DND-41 (cell line): Measurements from ENCODE around the gene UBA3.

Source experiments
- ATAC-seq: fragments of 200-7000 bp; cut with Tn5 transposase; 3 replicates; pipeline ENCODE4 v1.9.1; 2021; ENCODE audit warnings: low read depth; ENCODE audit not compliant: insufficient read depth
- DNase-seq: peaks from one replicate; pipeline ENCODE4 v3.0.0-alpha.2; 2020
- H2AFZ ChIP-seq: 2 replicates; pipeline ENCODE4 v1.6.0; 2012; ENCODE audit warnings: low read depth, low read length
- H3K27ac ChIP-seq: 2 replicates; pipeline ENCODE4 v1.5.1; 2012; ENCODE audit warnings: low read length, inconsistent platforms
- H3K27me3 ChIP-seq: fragments of 200-600 bp; sonication (generic); 2 replicates; pipeline ENCODE4 v1.6.0; 2012; ENCODE audit warnings: low read length, mild to moderate bottlenecking, inconsistent platforms; ENCODE audit not compliant: insufficient read depth, poor library complexity
- H3K36me3 ChIP-seq: 2 replicates; pipeline ENCODE4 v1.5.1; 2012; ENCODE audit warnings: low read length, inconsistent platforms; ENCODE audit not compliant: insufficient read depth
- H3K4me1 ChIP-seq: 2 replicates; pipeline ENCODE4 v1.5.1; 2012; ENCODE audit warnings: mild to moderate bottlenecking, low read length; ENCODE audit not compliant: insufficient read depth
- H3K4me2 ChIP-seq: 2 replicates; pipeline ENCODE4 v1.6.0; 2012; ENCODE audit warnings: mild to moderate bottlenecking, moderate library complexity, low read length, inconsistent platforms; ENCODE audit not compliant: insufficient read depth
- H3K4me3 ChIP-seq, 2 experiments: fragments of 200-600 bp in 1 of 2; shearing (Covaris generic) in 1 of 2; 2 replicates each; pipeline ENCODE4 v1.5.1; 2012 to 2016; ENCODE audit warnings: inconsistent platforms in 2 of 2, low read length in 2 of 2, mild to moderate bottlenecking in 2 of 2, low read depth in 1 of 2, moderate library complexity in 1 of 2
- H3K79me2 ChIP-seq: 2 replicates; pipeline ENCODE4 v1.6.0; 2012; ENCODE audit warnings: low read length, inconsistent platforms; ENCODE audit not compliant: insufficient read depth
- H3K9ac ChIP-seq: 2 replicates; pipeline ENCODE4 v1.6.0; 2012; ENCODE audit warnings: low read depth, mild to moderate bottlenecking, inconsistent platforms, low read length, moderate library complexity
- H3K9me3 ChIP-seq: 2 replicates; pipeline ENCODE4 v1.5.1; 2012; ENCODE audit warnings: low read length, moderate library complexity, mild to moderate bottlenecking, inconsistent platforms; ENCODE audit not compliant: insufficient read depth, severe bottlenecking
- H4K20me1 ChIP-seq: 2 replicates; pipeline ENCODE4 v1.6.0; 2012; ENCODE audit warnings: low read length; ENCODE audit not compliant: insufficient read depth
- EZH2 ChIP-seq: IDR thresholded peaks from 3 replicates; pipeline ENCODE4 v1.6.1; 2012; ENCODE audit warnings: borderline replicate concordance, low read depth, mild to moderate bottlenecking, moderate library complexity, low read length, inconsistent platforms; ENCODE audit not compliant: severe bottlenecking
- TF ChIP-seq, protein P1 (sequence below): IDR thresholded peaks from 2 replicates; pipeline ENCODE4 v1.5.1; 2012; ENCODE audit warnings: borderline replicate concordance, low read length, moderate library complexity, mild to moderate bottlenecking; ENCODE audit not compliant: poor library complexity, severe bottlenecking; ENCODE audit errors: extremely low read depth

Gene UBA3

DNA sequence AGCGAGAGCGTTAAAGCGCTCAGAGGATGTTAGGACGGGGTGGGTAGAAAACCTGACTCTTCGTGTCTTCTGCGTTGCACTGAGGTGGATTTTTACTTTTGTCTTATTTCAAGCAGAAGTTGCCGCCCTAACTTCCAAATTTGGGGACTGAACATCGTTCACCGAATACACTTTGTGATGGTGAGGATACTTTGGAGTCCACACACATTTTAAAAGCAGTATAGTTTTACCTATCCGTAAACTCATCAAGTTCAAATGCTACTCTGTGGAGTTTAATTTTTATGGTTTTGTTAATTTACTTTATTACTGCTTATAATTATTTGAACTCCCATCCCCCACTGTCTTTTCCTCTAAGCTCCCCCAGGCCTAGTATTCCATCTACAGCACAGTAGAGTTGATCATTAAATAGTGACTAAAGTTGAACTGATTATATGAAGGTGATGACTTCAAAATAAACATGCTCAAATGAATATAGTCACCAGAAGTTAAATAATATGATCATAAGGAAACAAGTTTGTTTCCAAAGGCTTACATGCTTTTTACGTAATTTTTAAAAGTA, 66.1 kb downstream of the UBA3 start:
- H4K20me1 ChIP-seq = no peaks in the 10 kb centered on the region
- peaks cover 4% of the 10 kb centered on the region for H3K27me3 ChIP-seq
- no peaks in the 10 kb centered on the region for H3K9me3 ChIP-seq
- TF ChIP-seq EZH2 = no peak
- TF ChIP-seq, protein P1, sequence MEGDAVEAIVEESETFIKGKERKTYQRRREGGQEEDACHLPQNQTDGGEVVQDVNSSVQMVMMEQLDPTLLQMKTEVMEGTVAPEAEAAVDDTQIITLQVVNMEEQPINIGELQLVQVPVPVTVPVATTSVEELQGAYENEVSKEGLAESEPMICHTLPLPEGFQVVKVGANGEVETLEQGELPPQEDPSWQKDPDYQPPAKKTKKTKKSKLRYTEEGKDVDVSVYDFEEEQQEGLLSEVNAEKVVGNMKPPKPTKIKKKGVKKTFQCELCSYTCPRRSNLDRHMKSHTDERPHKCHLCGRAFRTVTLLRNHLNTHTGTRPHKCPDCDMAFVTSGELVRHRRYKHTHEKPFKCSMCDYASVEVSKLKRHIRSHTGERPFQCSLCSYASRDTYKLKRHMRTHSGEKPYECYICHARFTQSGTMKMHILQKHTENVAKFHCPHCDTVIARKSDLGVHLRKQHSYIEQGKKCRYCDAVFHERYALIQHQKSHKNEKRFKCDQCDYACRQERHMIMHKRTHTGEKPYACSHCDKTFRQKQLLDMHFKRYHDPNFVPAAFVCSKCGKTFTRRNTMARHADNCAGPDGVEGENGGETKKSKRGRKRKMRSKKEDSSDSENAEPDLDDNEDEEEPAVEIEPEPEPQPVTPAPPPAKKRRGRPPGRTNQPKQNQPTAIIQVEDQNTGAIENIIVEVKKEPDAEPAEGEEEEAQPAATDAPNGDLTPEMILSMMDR = no peak
- no peaks in the 10 kb centered on the region for H3K79me2 ChIP-seq
- peak overlapping the region; percentile 27 to 70 for H3K4me3 ChIP-seq
- peak overlapping the region; percentile 65 for H3K9ac ChIP-seq
- 0 out of 3 replicates have a peak, but pooled peaks have one; percentile 2 for ATAC-seq
- no peaks in the 10 kb centered on the region; the same call in 1 of the 2 replicates for H3K36me3 ChIP-seq
- H3K27ac ChIP-seq = peak overlapping the region; percentile 58
- peak overlapping the region; percentile 97 for H3K4me2 ChIP-seq
- no peak for DNase-seq
- H3K4me1 ChIP-seq = peaks cover 22% of the 10 kb centered on the region
- peak overlapping the region; percentile 98 for H2AFZ ChIP-seq

DNA sequence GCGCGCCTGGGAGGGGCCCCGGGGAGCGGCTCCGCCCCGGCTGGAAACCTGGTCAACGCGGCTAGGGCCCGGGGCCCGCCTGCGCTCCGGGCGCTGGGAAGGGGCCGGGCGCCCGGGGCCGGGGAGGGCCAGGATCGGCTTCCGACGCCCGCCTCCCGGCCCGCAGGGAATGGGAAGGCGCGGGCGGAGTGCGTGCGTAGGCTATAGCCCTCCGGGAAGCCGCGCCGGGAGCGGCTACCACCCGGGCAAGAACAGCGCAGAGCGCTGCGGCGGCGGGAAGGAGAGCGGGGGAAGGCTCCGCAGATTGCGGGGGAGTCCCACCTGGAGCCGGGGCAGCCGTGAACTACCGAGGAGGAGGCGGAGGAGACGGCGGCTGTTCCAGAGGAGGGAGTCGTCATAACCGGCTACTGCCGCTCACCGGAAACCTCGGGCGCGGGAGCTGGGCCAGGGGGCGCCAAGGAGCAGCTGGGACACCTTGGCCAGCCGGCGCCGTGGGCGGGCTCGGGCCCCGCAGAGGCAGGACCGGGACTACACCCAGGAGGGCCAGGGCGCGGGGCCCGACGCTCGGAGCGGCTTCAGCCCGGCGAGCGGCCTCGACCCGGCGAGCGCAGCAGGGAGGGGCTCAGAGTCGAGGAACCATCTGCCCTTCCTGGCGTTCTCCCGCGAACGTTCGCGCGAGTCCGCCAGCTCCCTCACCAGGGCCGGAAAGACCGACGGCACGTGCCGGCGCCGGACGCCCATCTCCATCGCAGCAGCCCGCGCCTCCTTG, 66.7 kb downstream of the UBA3 start, which contains the start of gene EOGT:
EOGT (minus strand) TSS at position 432 of the 769 bp plus-strand sequence. CDS start 3,838 bp downstream, outside the sequence.
- no peaks in the 10 kb centered on the region for H3K79me2 ChIP-seq
- peak within 1 kb of the TSS; percentile 27 to 70 for H3K4me3 ChIP-seq
- peak within 1 kb of the TSS; percentile 58 for H3K27ac ChIP-seq
- ATAC-seq (peak; percentile 86), DNase-seq (peak; percentile 78)
- peaks cover 22% of the 10 kb centered on the region for H3K4me1 ChIP-seq
- no peaks in the 10 kb centered on the region for H4K20me1 ChIP-seq
- H3K4me2 ChIP-seq = peak within 1 kb of the TSS; percentile 97
- H2AFZ ChIP-seq = peak within 1 kb of the TSS; percentile 98
- no peaks in the 10 kb centered on the region; the same call in 1 of the 2 replicates for H3K36me3 ChIP-seq
- no peak for TF ChIP-seq EZH2
- TF ChIP-seq, protein P1 = peak; percentile 68
- peak within 1 kb of the TSS; percentile 65 for H3K9ac ChIP-seq
- H3K27me3 ChIP-seq = peaks cover 4% of the 10 kb centered on the region
- no peaks in the 10 kb centered on the region for H3K9me3 ChIP-seq

DNA sequence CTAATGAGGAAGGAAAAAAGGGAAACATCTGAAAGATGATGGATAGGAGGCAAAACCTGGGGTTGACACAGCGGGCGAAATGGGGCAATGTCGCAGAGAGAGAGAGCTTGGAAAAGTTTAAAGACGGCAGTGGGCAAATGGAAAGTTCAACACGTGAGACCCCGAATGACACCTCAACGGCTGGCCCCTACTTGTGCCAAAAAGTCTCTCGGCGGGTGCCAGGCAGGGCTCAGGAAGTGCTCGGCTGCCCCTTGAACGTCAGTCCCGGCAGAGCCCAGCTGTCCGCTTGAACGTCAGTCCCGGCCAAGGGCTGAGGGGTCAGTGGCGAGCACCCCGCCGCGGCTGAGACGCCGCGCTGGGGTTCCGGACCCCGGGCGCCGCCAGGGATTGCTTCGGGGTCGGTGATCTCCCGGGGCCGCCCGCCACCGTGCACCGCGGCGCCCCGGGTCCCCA, 67.3 kb downstream of the UBA3 start:
- DNase-seq (no peak), ATAC-seq (no peak)
- H3K36me3 ChIP-seq = no peaks in the 10 kb centered on the region; the same call in 1 of the 2 replicates
- no peak overlapping the region for H3K4me2 ChIP-seq
- TF ChIP-seq, protein P1 = no peak
- no peak for TF ChIP-seq EZH2
- H4K20me1 ChIP-seq = no peaks in the 10 kb centered on the region
- peaks cover 4% of the 10 kb centered on the region for H3K27me3 ChIP-seq
- no peak overlapping the region for H3K27ac ChIP-seq
- no peaks in the 10 kb centered on the region for H3K9me3 ChIP-seq
- no peak overlapping the region for H3K9ac ChIP-seq
- H3K4me1 ChIP-seq = peaks cover 22% of the 10 kb centered on the region
- no peak overlapping the region for H2AFZ ChIP-seq
- no peak overlapping the region for H3K4me3 ChIP-seq
- no peaks in the 10 kb centered on the region for H3K79me2 ChIP-seq
